Right atrium auricular region (tissue), 2 donors: Measurements from ENCODE around the gene SLC34A3. TPM values are rescaled to one million over a fixed set of nuclear protein-coding genes. Genes with fewer than 3 reads are reported as not detected.

Experiments used
- DNase-seq: peaks from one replicate; pipeline ENCODE4 v3.0.0-alpha.2; 2019; ENCODE audit warnings: low spot score
- H3K27ac ChIP-seq, 2 donors: fragments of 200-600 bp; sonication (generic); 1 replicate in 1 of 2; 2 replicates in 1 of 2; pipeline ENCODE4 v1.5.1; 2016 to 2019
- H3K27me3 ChIP-seq, 2 donors: fragments of 200-600 bp; sonication (generic); one replicate each; pipeline versions ENCODE4 v1.5.1 to v1.6.0; 2017 to 2019
- H3K36me3 ChIP-seq: fragments of 200-600 bp; sonication (generic); one replicate; pipeline ENCODE4 v1.5.1; 2016
- H3K4me1 ChIP-seq, 2 donors: fragments of 200-600 bp; sonication (generic); one replicate each; pipeline versions ENCODE4 v1.5.1 to v1.6.0; 2017 to 2019
- H3K4me3 ChIP-seq, 2 donors: fragments of 200-600 bp; sonication (generic); 1 replicate in 1 of 2; 2 replicates in 1 of 2; pipeline ENCODE4 v1.5.1; 2017 to 2019; ENCODE audit warnings: mild to moderate bottlenecking in 1 of 2, moderate library complexity in 1 of 2
- H3K9me3 ChIP-seq, 2 donors: fragments of 200-600 bp; sonication (generic); one replicate each; pipeline ENCODE4 v1.5.1; 2019
- total RNA-seq, 2 donors: library from RNA; depleted of rRNA; stranded (reverse); fragments of >200 nt; gene quantifications; one replicate each; pipeline ENCODE4 v1.1.0, GENCODE V29; 2016
- TF ChIP-seq, protein P1 (sequence below), 2 donors: fragments of 200-600 bp; sonication (generic); IDR thresholded peaks; one replicate each; pipeline ENCODE4 v1.5.1; 2019; ENCODE audit warnings: antibody characterized with exemption in 2 of 2

The SLC34A3 gene
- total RNA-seq, 2 donors from 2014 or later, result not detected

DNA sequence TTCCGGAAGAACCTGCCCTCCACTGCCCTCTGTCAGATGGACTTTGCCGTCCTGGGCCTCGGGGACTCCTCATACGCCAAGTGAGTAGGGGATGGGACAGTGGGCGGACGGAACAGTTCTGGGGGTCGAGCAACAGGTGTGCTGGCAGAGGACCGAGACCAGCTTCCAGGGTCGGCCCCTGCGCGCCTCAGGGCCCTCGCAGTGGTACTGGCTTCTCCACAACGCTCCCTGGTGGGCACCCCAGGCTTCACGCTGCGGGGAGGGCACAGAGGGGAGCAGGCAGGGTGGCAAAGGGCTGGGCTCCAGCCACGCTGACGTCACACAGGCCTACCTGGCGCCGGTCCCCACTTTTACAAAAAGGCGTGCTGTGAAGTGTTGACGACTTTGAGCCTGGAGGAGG is 18.2 kb upstream of the SLC34A3 start:
- no peak overlapping the region for H3K27ac ChIP-seq
- H3K27me3 ChIP-seq, result no peaks in the 10 kb centered on the region
- DNase-seq, result no peak
- H3K9me3 ChIP-seq, result no peaks in the 10 kb centered on the region
- no peaks in the 10 kb centered on the region for H3K36me3 ChIP-seq
- H3K4me3 ChIP-seq, result no peak overlapping the region
- TF ChIP-seq, protein P1, sequence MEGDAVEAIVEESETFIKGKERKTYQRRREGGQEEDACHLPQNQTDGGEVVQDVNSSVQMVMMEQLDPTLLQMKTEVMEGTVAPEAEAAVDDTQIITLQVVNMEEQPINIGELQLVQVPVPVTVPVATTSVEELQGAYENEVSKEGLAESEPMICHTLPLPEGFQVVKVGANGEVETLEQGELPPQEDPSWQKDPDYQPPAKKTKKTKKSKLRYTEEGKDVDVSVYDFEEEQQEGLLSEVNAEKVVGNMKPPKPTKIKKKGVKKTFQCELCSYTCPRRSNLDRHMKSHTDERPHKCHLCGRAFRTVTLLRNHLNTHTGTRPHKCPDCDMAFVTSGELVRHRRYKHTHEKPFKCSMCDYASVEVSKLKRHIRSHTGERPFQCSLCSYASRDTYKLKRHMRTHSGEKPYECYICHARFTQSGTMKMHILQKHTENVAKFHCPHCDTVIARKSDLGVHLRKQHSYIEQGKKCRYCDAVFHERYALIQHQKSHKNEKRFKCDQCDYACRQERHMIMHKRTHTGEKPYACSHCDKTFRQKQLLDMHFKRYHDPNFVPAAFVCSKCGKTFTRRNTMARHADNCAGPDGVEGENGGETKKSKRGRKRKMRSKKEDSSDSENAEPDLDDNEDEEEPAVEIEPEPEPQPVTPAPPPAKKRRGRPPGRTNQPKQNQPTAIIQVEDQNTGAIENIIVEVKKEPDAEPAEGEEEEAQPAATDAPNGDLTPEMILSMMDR (IDR thresholded peaks at IDR 0.05), result no peak
- H3K4me1 ChIP-seq, result peaks cover 0 to 9% of the 10 kb centered on the region in 2 donors

DNA sequence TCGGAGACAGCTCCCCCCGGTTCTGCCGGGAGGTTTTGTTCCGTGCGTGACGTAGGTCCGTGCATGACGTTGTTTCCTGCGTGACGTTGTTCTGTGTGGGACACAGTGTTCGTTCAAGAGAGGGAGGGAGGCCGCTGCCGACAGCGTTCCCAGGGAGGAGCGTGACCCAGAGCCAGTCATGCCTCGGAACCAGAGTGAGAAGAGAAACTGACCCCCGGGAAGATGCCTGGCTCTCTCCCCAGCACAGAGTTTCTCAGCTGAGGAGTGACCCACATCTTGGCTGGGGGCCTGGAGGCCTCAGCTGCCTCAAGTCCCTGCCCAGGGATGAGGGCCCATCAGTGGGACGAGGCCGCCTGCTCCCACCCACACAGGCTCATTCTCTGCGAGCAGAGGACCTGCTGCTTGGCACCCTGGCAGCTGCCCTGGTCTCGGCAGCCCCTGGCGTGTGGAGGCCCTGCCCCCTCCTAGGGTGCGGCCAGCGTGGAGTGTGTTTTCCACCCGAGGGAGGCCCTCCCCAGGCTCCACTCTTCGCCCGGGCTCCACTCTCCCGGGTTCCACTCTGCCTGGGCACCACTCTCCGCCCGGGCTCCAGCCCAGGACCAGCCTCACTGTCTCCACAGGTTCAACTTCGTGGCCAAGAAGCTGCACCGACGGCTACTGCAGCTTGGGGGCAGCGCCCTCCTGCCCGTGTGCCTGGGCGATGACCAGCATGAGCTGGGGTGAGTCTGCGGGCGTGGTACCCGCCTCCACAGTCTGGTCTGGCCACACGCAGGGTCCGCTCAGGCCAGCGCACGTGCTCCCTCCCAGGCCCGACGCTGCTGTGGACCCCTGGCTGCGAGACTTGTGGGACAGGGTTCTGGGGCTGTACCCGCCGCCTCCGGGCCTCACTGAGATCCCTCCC is 17.3 kb upstream of the SLC34A3 start:
- Histone ChIP-seq H3K9me3 (no peaks in the 10 kb centered on the region), H3K27ac (no peak overlapping the region), H3K4me3 (no peak overlapping the region), H3K27me3 (no peaks in the 10 kb centered on the region), H3K4me1 (peaks cover 0 to 17% of the 10 kb centered on the region in 2 donors), H3K36me3 (no peaks in the 10 kb centered on the region)
- DNase-seq, result no peak
- TF ChIP-seq, protein P1 (IDR thresholded peaks at IDR 0.05), result no peak

DNA sequence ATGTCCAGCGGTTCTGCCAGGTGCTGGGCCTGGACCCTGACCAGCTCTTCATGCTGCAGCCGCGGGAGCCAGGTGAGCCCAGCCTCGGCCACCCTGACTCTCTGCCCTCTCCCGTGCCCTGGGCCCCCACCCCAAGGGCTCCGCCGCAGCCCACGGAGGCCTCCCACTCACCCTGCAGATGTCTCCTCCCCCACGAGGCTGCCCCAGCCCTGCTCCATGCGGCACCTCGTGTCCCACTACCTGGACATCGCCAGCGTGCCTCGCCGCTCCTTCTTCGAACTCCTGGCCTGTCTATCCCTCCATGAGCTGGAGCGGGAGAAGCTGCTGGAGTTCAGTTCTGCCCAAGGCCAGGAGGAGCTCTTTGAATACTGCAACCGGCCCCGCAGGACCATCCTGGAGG is 16.1 kb upstream of the SLC34A3 start:
- no peak overlapping the region for H3K4me3 ChIP-seq
- peaks cover 0 to 25% of the 10 kb centered on the region in 2 donors for H3K4me1 ChIP-seq
- DNase-seq, result no peak
- H3K27me3 ChIP-seq, result no peaks in the 10 kb centered on the region
- no peaks in the 10 kb centered on the region for H3K9me3 ChIP-seq
- no peak overlapping the region for H3K27ac ChIP-seq
- H3K36me3 ChIP-seq, result no peaks in the 10 kb centered on the region
- TF ChIP-seq, protein P1 (IDR thresholded peaks at IDR 0.05), result no peak

DNA sequence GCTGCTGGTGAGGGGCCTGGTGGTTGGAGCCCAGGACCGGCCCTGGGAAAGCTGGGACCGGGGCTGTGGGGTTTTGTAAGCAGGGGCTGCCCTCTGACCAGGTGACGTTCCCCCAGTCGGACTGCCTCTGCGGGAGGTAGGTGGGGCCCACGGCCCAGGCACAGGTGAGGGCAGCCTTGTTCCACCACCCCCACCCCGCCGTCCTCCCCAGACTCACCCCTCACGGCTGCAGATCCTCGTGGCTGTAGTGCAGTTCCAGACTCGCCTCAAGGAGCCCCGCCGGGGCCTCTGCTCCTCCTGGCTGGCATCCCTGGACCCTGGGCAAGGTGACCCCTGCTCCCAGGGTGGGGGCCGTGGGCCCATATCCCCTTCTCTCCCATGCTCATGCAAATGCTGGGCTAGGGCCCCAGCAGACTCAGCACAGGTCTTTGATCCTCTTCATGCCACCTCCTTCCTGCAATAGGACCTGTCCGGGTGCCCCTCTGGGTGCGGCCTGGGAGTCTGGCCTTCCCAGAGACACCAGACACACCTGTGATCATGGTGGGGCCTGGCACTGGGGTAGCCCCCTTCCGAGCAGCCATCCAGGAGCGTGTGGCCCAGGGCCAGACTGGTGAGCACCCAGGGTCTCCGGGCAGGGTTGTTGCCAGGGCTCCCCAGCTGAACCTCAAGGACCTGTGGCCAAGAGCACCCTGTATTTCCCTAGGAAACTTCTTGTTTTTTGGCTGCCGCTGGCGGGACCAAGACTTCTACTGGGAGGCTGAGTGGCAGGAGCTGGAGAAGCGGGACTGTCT is 15.3 kb upstream of the SLC34A3 start:
- Histone ChIP-seq H3K27ac (no peak overlapping the region), H3K9me3 (no peaks in the 10 kb centered on the region), H3K27me3 (no peaks in the 10 kb centered on the region), H3K4me3 (no peak overlapping the region), H3K36me3 (no peaks in the 10 kb centered on the region), H3K4me1 (peaks cover 0 to 25% of the 10 kb centered on the region in 2 donors)
- TF ChIP-seq, protein P1 (IDR thresholded peaks at IDR 0.05), result no peak
- DNase-seq, result no peak

DNA sequence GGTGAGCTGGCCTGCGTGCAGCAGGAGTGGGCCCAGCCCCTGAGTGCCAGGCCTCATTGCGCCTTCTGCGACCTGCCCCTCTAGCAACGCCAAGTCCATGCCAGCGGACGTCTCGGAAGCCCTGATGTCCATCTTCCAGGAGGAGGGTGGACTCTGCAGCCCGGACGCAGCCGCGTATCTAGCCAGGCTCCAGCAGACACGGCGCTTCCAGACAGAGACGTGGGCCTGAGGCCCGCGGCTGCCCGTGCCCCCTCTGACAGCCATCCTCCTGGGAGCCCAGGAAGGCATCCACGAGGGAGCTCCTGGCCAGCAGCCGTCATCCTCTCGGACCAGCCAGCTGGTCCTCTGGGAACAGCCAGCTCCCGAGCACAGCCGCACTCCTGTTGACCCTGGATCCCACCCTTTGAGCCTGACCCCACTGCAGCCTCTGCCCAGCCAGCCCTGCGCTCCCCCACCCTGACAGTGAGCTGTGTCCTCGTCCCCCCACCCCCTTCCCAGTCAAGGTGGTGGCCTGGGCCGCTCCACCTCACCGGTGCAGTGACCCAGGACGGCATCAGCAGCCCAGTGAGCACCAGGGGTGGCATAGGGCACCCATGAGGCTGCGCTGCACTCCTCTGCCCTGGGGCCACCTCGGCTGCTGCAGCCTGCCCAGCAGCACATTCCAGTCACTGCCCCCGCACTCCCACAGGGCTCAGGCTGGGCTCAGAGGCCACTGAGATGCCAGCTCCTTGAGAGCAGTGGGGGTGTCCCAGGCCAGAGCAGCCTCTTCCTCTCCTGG is 14.3 kb upstream of the SLC34A3 start:
- Histone ChIP-seq H3K4me1 (peaks cover 0 to 30% of the 10 kb centered on the region in 2 donors), H3K27me3 (no peaks in the 10 kb centered on the region), H3K9me3 (no peaks in the 10 kb centered on the region), H3K4me3 (no peak overlapping the region), H3K36me3 (no peaks in the 10 kb centered on the region), H3K27ac (no peak overlapping the region)
- DNase-seq, result no peak
- TF ChIP-seq, protein P1 (IDR thresholded peaks at IDR 0.05), result no peak
